Hepatocyte (in vitro differentiated cells): ENCODE measurements around the gene ZHX3. TPM values are rescaled to one million over a fixed set of nuclear protein-coding genes. Genes with fewer than 3 reads are reported as not detected.

Source experiments
- DNase-seq: peaks from one replicate; pipeline ENCODE4 v3.0.0-alpha.2; 2016; ENCODE audit warnings: low spot score
- H2AFZ ChIP-seq: fragments of 200-600 bp; sonication (generic); 2 replicates; pipeline ENCODE4 v1.6.0; 2016; ENCODE audit warnings: antibody characterized with exemption, mild to moderate bottlenecking
- H3K27ac ChIP-seq: fragments of 200-600 bp; sonication (generic); 2 replicates; pipeline ENCODE4 v1.5.1; 2016; ENCODE audit warnings: mild to moderate bottlenecking
- H3K27me3 ChIP-seq: fragments of 200-600 bp; sonication (generic); 2 replicates; pipeline ENCODE4 v1.6.1; 2016
- H3K36me3 ChIP-seq: fragments of 200-600 bp; sonication (generic); replicated peaks from 2 replicates; pipeline ENCODE4 v1.5.1; 2016; ENCODE audit warnings: low read depth; ENCODE audit not compliant: insufficient read depth
- H3K4me1 ChIP-seq: fragments of 200-600 bp; sonication (generic); 2 replicates; pipeline ENCODE4 v1.5.1; 2016; ENCODE audit warnings: mild to moderate bottlenecking, moderate library complexity; ENCODE audit not compliant: insufficient read depth
- H3K4me2 ChIP-seq: fragments of 200-600 bp; sonication (generic); 2 replicates; pipeline ENCODE4 v1.6.0; 2016
- H3K4me3 ChIP-seq: fragments of 200-600 bp; sonication (generic); 2 replicates; pipeline ENCODE4 v1.5.1; 2016; ENCODE audit warnings: mild to moderate bottlenecking
- H3K79me2 ChIP-seq: fragments of 200-600 bp; sonication (generic); 2 replicates; pipeline ENCODE4 v1.6.0; 2017; ENCODE audit warnings: mild to moderate bottlenecking
- H3K9me2 ChIP-seq: fragments of 200-600 bp; sonication (generic); replicated peaks from 2 replicates; pipeline ENCODE4 v1.6.0; 2017; ENCODE audit warnings: mild to moderate bottlenecking; ENCODE audit not compliant: insufficient read depth
- H3K9me3 ChIP-seq: fragments of 200-600 bp; sonication (generic); 2 replicates; pipeline ENCODE4 v1.5.1; 2016; ENCODE audit warnings: low read depth, mild to moderate bottlenecking
- H4K20me1 ChIP-seq: fragments of 200-600 bp; sonication (generic); 2 replicates; pipeline ENCODE4 v1.6.0; 2016; ENCODE audit warnings: mild to moderate bottlenecking; ENCODE audit not compliant: insufficient read depth, poor library complexity, severe bottlenecking
- EZH2 ChIP-seq: fragments of 200-600 bp; sonication (generic); IDR thresholded peaks from 2 replicates; pipeline ENCODE4 v1.6.1; 2016; ENCODE audit warnings: antibody characterized with exemption, mild to moderate bottlenecking, borderline replicate concordance
- EZH2phosphoT487 ChIP-seq: fragments of 200-600 bp; sonication (generic); IDR thresholded peaks from one replicate; pipeline ENCODE4 v1.6.1; 2018; ENCODE audit warnings: antibody characterized with exemption, mild to moderate bottlenecking, low read depth, moderate library complexity; ENCODE audit not compliant: unreplicated experiment, severe bottlenecking
- WGBS: methylation state at CpG from one replicate; pipeline ENCODE4 v1.1.6; 2016; ENCODE audit warnings: low lambda C conversion rate; ENCODE audit errors: missing lambda C conversion rate; 5-methylcytosine and 5-hydroxymethylcytosine counted together
- polyA plus RNA-seq: library from polyadenylated mRNA; unstranded; fragments of >200 nt; fragmentation: Nextera tagmentation; extraction: Ambion mirVana; gene quantifications from 2 replicates; pipeline ENCODE4 v1.2.1, GENCODE V29; 2016
- total RNA-seq: library from RNA; depleted of rRNA; stranded (reverse); fragments of >200 nt; gene quantifications from 2 replicates; pipeline ENCODE4 v1.2.3, GENCODE V29; 2014
- TF ChIP-seq, protein P1 (sequence below): fragments of 200-600 bp; sonication (generic); IDR thresholded peaks from 2 replicates; pipeline ENCODE4 v1.5.1; 2016; ENCODE audit warnings: antibody characterized with exemption, mild to moderate bottlenecking; ENCODE audit not compliant: poor library complexity

The ZHX3 gene
- total and polyA plus RNA-seq, 2 experiments from 2014 or later = 15.0 to 19.7 TPM

DNA sequence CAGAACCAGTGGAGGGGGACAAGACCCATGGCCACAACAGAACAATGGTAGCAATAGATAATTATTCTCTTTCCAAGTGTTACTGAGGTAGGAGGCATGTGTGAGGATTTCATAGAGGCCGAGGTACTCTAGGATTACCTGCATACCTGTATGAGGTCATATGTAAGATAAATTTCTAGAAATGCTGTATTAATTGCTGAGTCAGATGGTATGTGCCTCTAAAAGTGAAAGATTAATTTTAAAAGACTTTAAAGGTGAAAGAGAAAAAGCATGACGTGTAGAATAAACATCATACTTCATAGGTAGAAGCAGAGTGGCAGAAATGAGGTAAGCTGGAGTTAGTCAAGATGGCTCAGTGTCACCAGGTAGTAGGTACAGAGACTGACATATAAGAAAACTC lies 51.6 kb downstream of the ZHX3 start:
- Histone ChIP-seq H3K36me3 (no peaks in the 10 kb centered on the region), H4K20me1 (no peaks in the 10 kb centered on the region), H2AFZ (no peak overlapping the region), H3K4me3 (no peak overlapping the region), H3K79me2 (peaks cover 5% of the 10 kb centered on the region), H3K27ac (no peak overlapping the region), H3K9me3 (no peaks in the 10 kb centered on the region), H3K4me1 (no peaks in the 10 kb centered on the region), H3K9me2 (no peaks in the 10 kb centered on the region), H3K27me3 (no peaks in the 10 kb centered on the region), H3K4me2 (no peak overlapping the region)
- no peak for TF ChIP-seq EZH2
- TF ChIP-seq, protein P1, sequence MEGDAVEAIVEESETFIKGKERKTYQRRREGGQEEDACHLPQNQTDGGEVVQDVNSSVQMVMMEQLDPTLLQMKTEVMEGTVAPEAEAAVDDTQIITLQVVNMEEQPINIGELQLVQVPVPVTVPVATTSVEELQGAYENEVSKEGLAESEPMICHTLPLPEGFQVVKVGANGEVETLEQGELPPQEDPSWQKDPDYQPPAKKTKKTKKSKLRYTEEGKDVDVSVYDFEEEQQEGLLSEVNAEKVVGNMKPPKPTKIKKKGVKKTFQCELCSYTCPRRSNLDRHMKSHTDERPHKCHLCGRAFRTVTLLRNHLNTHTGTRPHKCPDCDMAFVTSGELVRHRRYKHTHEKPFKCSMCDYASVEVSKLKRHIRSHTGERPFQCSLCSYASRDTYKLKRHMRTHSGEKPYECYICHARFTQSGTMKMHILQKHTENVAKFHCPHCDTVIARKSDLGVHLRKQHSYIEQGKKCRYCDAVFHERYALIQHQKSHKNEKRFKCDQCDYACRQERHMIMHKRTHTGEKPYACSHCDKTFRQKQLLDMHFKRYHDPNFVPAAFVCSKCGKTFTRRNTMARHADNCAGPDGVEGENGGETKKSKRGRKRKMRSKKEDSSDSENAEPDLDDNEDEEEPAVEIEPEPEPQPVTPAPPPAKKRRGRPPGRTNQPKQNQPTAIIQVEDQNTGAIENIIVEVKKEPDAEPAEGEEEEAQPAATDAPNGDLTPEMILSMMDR = no peak
- TF ChIP-seq EZH2phosphoT487 = no peak
- WGBS = 94% methylated on average over 2 of the region's 2 CpGs
- DNase-seq = no peak

DNA sequence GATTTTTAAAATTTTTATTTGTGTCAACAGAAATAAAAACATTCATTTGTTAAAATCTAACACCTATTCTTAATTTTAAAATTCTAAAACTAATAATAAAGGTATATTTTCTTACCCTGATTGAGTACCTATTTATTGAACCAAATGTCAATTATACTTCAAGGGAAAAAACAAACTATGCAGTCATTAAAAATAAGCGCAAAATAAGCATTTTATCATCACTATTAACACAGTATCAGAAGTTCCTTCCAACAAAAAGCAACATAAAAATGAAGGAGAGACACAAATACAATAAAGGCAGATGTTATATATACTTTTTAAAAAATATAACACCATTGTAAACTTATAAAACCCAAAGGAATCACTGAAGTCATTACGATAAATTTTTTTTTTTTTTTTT lies 52.7 kb downstream of the ZHX3 start:
- no peak overlapping the region for H2AFZ ChIP-seq
- no peaks in the 10 kb centered on the region for H3K36me3 ChIP-seq
- no peak overlapping the region for H3K27ac ChIP-seq
- no peaks in the 10 kb centered on the region for H3K27me3 ChIP-seq
- no peak for DNase-seq
- WGBS = 99% methylated on average over 2 of the region's 2 CpGs
- H3K79me2 ChIP-seq = no peaks in the 10 kb centered on the region
- no peaks in the 10 kb centered on the region for H3K4me1 ChIP-seq
- H3K9me2 ChIP-seq = no peaks in the 10 kb centered on the region
- no peak overlapping the region for H3K4me3 ChIP-seq
- no peaks in the 10 kb centered on the region for H4K20me1 ChIP-seq
- no peaks in the 10 kb centered on the region for H3K9me3 ChIP-seq
- no peak overlapping the region for H3K4me2 ChIP-seq
- no peak for TF ChIP-seq EZH2

DNA sequence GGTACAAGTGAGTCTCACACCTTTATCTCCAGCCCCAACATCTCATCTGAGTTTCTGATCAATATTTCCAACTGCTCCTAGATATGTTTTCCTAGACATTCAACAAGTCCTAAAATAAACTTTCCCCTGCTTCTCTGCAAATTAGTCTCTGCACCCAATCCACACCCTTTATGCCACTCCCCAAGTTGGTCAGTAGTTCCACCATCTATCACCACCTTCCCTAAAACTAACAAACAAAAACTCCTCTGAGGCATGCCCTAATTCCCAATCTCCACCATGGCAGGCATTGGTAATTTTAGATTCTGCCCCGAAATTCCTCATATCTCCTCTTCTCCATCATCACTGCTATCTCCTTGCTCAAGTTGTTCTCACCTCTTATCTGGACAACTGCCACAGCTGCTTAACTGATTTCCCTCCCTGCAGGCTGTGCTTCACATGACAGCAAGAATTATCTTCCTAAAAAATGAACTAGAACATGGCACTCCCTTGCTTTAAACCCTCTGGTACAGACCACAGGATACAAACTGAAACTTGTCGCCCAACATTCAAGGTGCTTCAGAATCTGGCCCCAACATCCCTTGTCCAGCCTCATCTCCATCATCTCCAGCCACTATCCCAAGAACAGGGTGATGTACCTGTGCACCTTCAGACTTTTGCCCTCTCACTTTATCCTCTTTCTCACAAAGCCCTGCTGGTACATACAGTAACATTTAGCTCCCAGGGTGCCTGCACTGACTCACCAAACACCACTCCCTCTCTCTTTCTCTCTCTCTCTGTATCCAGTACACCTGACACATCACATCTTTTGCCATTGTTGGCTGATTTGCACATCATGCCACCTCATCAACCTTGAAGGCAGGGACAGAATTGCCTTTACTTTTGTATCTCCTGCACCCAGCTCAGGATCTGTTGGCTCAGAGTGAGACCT lies 55.5 kb downstream of the ZHX3 start:
- Histone ChIP-seq H2AFZ (no peak overlapping the region), H3K4me3 (no peak overlapping the region), H3K4me1 (no peaks in the 10 kb centered on the region), H3K9me2 (no peaks in the 10 kb centered on the region), H3K9me3 (no peaks in the 10 kb centered on the region), H3K27ac (no peak overlapping the region), H4K20me1 (no peaks in the 10 kb centered on the region), H3K4me2 (no peak overlapping the region), H3K36me3 (no peaks in the 10 kb centered on the region), H3K79me2 (no peaks in the 10 kb centered on the region), H3K27me3 (no peaks in the 10 kb centered on the region)
- TF ChIP-seq EZH2 = no peak
- TF ChIP-seq, protein P1 = no peak
- TF ChIP-seq EZH2phosphoT487 = no peak
- DNase-seq = no peak
- WGBS = 66% methylated on average over 2 of the region's 2 CpGs

DNA sequence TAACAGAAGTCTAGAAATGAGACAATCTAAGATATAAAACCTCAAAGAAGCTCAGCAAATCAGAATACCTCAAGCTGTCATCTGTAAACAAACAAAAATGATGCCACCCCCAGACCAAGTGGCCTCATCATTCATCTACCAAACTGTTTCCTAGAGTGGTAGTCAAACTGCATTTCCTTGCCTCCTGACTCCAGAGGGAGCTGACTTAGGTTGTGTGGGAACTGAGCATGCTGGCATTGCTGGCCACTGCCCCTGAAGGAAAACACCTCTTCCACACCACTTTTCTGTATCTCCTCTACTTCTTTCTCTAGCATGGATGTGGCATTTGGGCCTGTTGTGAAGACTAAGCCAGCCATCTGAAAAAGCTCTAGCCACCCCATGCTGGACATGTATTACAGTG lies 56.3 kb downstream of the ZHX3 start:
- Histone ChIP-seq H3K9me2 (no peaks in the 10 kb centered on the region), H3K27ac (no peak overlapping the region), H3K4me3 (no peak overlapping the region), H3K36me3 (no peaks in the 10 kb centered on the region), H3K9me3 (no peaks in the 10 kb centered on the region), H3K4me1 (no peaks in the 10 kb centered on the region), H2AFZ (no peak overlapping the region), H4K20me1 (no peaks in the 10 kb centered on the region), H3K4me2 (no peak overlapping the region), H3K79me2 (no peaks in the 10 kb centered on the region), H3K27me3 (no peaks in the 10 kb centered on the region)
- TF ChIP-seq EZH2phosphoT487 (no peak), EZH2 (no peak)
- TF ChIP-seq, protein P1 = no peak
- no peak for DNase-seq
